ENCODE data around the gene DNMT3B.

DNA sequence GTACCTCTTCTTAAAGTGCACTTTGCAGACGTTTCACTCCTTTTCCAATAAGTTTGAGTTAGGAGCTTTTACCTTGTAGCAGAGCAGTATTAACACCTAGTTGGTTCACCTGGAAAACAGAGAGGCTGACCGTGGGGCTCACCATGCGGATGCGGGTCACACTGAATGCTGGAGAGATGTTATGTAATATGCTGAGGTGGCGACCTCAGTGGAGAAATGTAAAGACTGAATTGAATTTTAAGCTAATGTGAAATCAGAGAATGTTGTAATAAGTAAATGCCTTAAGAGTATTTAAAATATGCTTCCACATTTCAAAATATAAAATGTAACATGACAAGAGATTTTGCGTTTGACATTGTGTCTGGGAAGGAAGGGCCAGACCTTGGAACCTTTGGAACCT lies 86.7 kb downstream of the DNMT3B start:
- TF ChIP-seq, protein P1, sequence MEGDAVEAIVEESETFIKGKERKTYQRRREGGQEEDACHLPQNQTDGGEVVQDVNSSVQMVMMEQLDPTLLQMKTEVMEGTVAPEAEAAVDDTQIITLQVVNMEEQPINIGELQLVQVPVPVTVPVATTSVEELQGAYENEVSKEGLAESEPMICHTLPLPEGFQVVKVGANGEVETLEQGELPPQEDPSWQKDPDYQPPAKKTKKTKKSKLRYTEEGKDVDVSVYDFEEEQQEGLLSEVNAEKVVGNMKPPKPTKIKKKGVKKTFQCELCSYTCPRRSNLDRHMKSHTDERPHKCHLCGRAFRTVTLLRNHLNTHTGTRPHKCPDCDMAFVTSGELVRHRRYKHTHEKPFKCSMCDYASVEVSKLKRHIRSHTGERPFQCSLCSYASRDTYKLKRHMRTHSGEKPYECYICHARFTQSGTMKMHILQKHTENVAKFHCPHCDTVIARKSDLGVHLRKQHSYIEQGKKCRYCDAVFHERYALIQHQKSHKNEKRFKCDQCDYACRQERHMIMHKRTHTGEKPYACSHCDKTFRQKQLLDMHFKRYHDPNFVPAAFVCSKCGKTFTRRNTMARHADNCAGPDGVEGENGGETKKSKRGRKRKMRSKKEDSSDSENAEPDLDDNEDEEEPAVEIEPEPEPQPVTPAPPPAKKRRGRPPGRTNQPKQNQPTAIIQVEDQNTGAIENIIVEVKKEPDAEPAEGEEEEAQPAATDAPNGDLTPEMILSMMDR (IDR thresholded peaks at IDR 0.05) = no peak
- no peak for TF ChIP-seq POLR2A (IDR thresholded peaks at IDR 0.05)
